Neural crest cell (in vitro differentiated cells): ENCODE measurements around the gene SNX15. TPM values are rescaled to one million over a fixed set of nuclear protein-coding genes. Genes with fewer than 3 reads are reported as not detected.

ENCODE experiments used
- DNase-seq: peaks from one replicate; pipeline ENCODE4 v3.0.0; 2021; ENCODE audit warnings: low read depth, mixed read lengths, low spot score
- H3K27ac Mint-ChIP-seq: one replicate; pipeline ENCODE4 v1.8.0; 2021; ENCODE audit warnings: mild to moderate bottlenecking, mixed read lengths; ENCODE audit not compliant: unreplicated experiment
- H3K27me3 Mint-ChIP-seq: 2 replicates; pipeline ENCODE4 v1.8.0; 2021; ENCODE audit warnings: low read depth, mild to moderate bottlenecking, mixed read lengths
- H3K36me3 Mint-ChIP-seq: 2 replicates; pipeline ENCODE4 v1.8.0; 2021; ENCODE audit warnings: low read depth, mild to moderate bottlenecking, mixed read lengths
- H3K4me1 Mint-ChIP-seq: 2 replicates; pipeline ENCODE4 v1.8.0; 2021; ENCODE audit warnings: mixed read lengths
- H3K4me3 Mint-ChIP-seq: one replicate; pipeline ENCODE4 v1.8.0; 2021; ENCODE audit warnings: mild to moderate bottlenecking, mixed read lengths
- H3K9me3 Mint-ChIP-seq: 2 replicates; pipeline ENCODE4 v1.8.0; 2021; ENCODE audit warnings: mixed read lengths
- CTCF ChIP-seq: fragments of 200-600 bp; sonication (generic); conservative IDR thresholded peaks from 2 replicates; pipeline ENCODE4 v1.5.0; 2021; ENCODE audit warnings: antibody characterized with exemption, mild to moderate bottlenecking
- microRNA-seq: library from miRNA; unstranded; fragments of <30 nt; microRNA quantifications from one replicate; pipeline ENCODE4, GENCODE V29; 2020
- total RNA-seq: library from RNA; stranded (reverse); gene quantifications from 2 replicates; pipeline ENCODE4 v1.2.1, GENCODE V29; 2021

SNX15 gene
- total RNA-seq, 1 donor from 2014 or later, result 31.7 TPM

- Mint-ChIP-seq H3K36me3 (peaks cover 2% of the 10 kb centered on the region), H3K9me3 (no peaks in the 10 kb centered on the region), H3K27me3 (no peaks in the 10 kb centered on the region), H3K27ac (no peak overlapping the region), H3K4me3 (peak overlapping the region; percentile 99), H3K4me1 (peaks cover 30% of the 10 kb centered on the region)
- no peak for TF ChIP-seq CTCF
- no peak for DNase-seq
These were observed 58.2 kb downstream of the SNX15 start for GRCh38 chr11:65085446-65085845.

- H3K27ac Mint-ChIP-seq, result no peak overlapping the region
- no peak for TF ChIP-seq CTCF
These were observed 59.6 kb downstream of the SNX15 start for GRCh38 chr11:65086809-65087208.

GRCh38 chr11:65087216-65087615, 60.0 kb downstream of the SNX15 start:
- DNase-seq, result no peak
- H3K9me3 Mint-ChIP-seq, result no peaks in the 10 kb centered on the region
- H3K36me3 Mint-ChIP-seq, result no peaks in the 10 kb centered on the region
- no peaks in the 10 kb centered on the region for H3K27me3 Mint-ChIP-seq
- peak overlapping the region; percentile 47 for H3K4me3 Mint-ChIP-seq
- no peak overlapping the region for H3K27ac Mint-ChIP-seq
- no peak for TF ChIP-seq CTCF
- H3K4me1 Mint-ChIP-seq, result peaks cover 26% of the 10 kb centered on the region

More at GRCh38 chr11:65086809-65087208, 59.6 kb downstream of the SNX15 start:
- H3K36me3 Mint-ChIP-seq, result no peaks in the 10 kb centered on the region
- peak overlapping the region; percentile 47 for H3K4me3 Mint-ChIP-seq
- H3K4me1 Mint-ChIP-seq, result peaks cover 26% of the 10 kb centered on the region
- no peak for DNase-seq
- no peaks in the 10 kb centered on the region for H3K9me3 Mint-ChIP-seq
- no peaks in the 10 kb centered on the region for H3K27me3 Mint-ChIP-seq

GRCh38 chr11:65087827-65088226, 60.6 kb downstream of the SNX15 start:
- Mint-ChIP-seq H3K27ac (no peak overlapping the region), H3K9me3 (no peaks in the 10 kb centered on the region), H3K4me1 (peaks cover 22% of the 10 kb centered on the region), H3K4me3 (peak overlapping the region; percentile 47), H3K27me3 (no peaks in the 10 kb centered on the region), H3K36me3 (no peaks in the 10 kb centered on the region)
- no peak for TF ChIP-seq CTCF
- no peak for DNase-seq

GRCh38 chr11:65089621-65090020, 62.4 kb downstream of the SNX15 start:
- TF ChIP-seq CTCF, result no peak
- H3K36me3 Mint-ChIP-seq, result no peaks in the 10 kb centered on the region
- no peak for DNase-seq
- no peaks in the 10 kb centered on the region for H3K9me3 Mint-ChIP-seq
- peak overlapping the region; percentile 62 for H3K27ac Mint-ChIP-seq
- no peaks in the 10 kb centered on the region for H3K27me3 Mint-ChIP-seq
- peak overlapping the region; percentile 61 for H3K4me3 Mint-ChIP-seq
- peaks cover 10% of the 10 kb centered on the region for H3K4me1 Mint-ChIP-seq

Small RNAs within 50 kb of the gene (microRNA-seq; reads per million reads assigned to microRNA genes)
- 5.3 reads per million for gene MIR6879

Other genes with a start within 250 kb of the SNX15 start
- gene SF1, start 248.9 kb upstream of the SNX15 start, total RNA-seq, result 578 and 592 TPM in 2 replicates
- 13.1 and 14.6 TPM in 2 replicates for gene MAP4K2, start 224.2 kb upstream of the SNX15 start, total RNA-seq
- gene MEN1, start 216.9 kb upstream of the SNX15 start, total RNA-seq, result 54.8 and 57.9 TPM in 2 replicates
- 3.0 and 3.5 TPM in 2 replicates for gene CDC42BPG, start 182.8 kb upstream of the SNX15 start, total RNA-seq
- 74.2 and 77.2 TPM in 2 replicates for gene EHD1, start 148.8 kb upstream of the SNX15 start, total RNA-seq
- 24.1 and 24.8 TPM in 2 replicates for gene ATG2A, start 110.2 kb upstream of the SNX15 start, total RNA-seq
- gene PPP2R5B, start 102.8 kb upstream of the SNX15 start, total RNA-seq, result 13.4 and 16.5 TPM in 2 replicates
- not detected in 2 replicates for gene GPHA2, start 91.5 kb upstream of the SNX15 start, total RNA-seq
- gene MAJIN, start 55.3 kb upstream of the SNX15 start, total RNA-seq, result not detected in 2 replicates
- gene BATF2, start 30.5 kb upstream of the SNX15 start, total RNA-seq, result 0.21 and 0.30 TPM in 2 replicates
- 112 and 117 TPM in 2 replicates for gene ARL2, start 13.3 kb upstream of the SNX15 start, total RNA-seq
- gene SAC3D1, start 13.8 kb downstream of the SNX15 start, total RNA-seq, result 32.3 and 32.7 TPM in 2 replicates
- 0.30 and 0.35 TPM in 2 replicates for gene NAALADL1, start 31.1 kb downstream of the SNX15 start, total RNA-seq
- gene CDCA5, start 56.6 kb downstream of the SNX15 start, total RNA-seq, result 83.1 and 84.8 TPM in 2 replicates
- 33.2 and 35.7 TPM in 2 replicates for gene ZFPL1, start 56.8 kb downstream of the SNX15 start, total RNA-seq
- gene VPS51, start 68.8 kb downstream of the SNX15 start, total RNA-seq, result 76.5 and 94.3 TPM in 2 replicates
- gene TM7SF2, start 84.4 kb downstream of the SNX15 start, total RNA-seq, result 102 and 104 TPM in 2 replicates
- 8.0 and 8.3 TPM in 2 replicates for gene ZNHIT2, start 90.3 kb downstream of the SNX15 start, total RNA-seq
- 697 and 738 TPM in 2 replicates for gene FAU, start 94.7 kb downstream of the SNX15 start, total RNA-seq
- gene MRPL49, start 94.9 kb downstream of the SNX15 start, total RNA-seq, result 50.3 and 59.3 TPM in 2 replicates
- gene SYVN1, start 107.1 kb downstream of the SNX15 start, total RNA-seq, result 35.1 and 36.7 TPM in 2 replicates
- gene SPDYC, start 142.8 kb downstream of the SNX15 start, total RNA-seq, result not detected in 2 replicates
- 43.4 and 48.4 TPM in 2 replicates for gene CAPN1, start 154.5 kb downstream of the SNX15 start, total RNA-seq
- gene POLA2, start 234.5 kb downstream of the SNX15 start, total RNA-seq, result 63.7 and 66.9 TPM in 2 replicates